ENCODE results near the gene ZDHHC3. TPM values are rescaled to one million over a fixed set of nuclear protein-coding genes. Genes with fewer than 3 reads are reported as not detected.

ZDHHC3 gene
- total RNA-seq, 1 experiment from 2014 or later: 122 TPM

DNA sequence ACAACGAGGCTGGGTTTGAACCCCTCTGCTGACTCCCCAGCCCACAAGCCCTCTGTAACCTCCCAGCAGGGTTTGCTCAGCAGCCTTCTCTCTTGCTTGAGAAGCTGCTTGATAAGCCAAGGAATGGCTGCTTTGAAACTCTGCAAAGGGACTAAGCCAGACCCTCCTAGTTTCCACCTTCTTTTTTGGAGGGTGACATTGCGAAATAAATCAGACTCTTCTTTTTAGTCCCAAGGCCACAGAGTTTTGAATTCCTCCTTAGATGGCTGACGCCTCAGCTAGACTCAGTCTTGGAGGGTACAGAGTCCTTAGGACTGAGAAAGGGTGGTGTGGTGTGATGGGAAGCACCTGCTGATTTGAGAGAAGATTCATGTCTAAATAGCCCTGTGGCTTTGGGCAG is 100.4 kb downstream of the ZDHHC3 start:
- H3K36me3 ChIP-seq (ENCODE audit: low read depth, low read length): no peaks in the 10 kb centered on the region
- no peak overlapping the region for H3K4me3 ChIP-seq (ENCODE audit: low read length)
- CTCF ChIA-PET: no interaction called here
- no TSS peak for BruUV-seq (replicated peaks)
- ATAC-seq (no peak), DNase-seq (no peak)
- no peak overlapping the region for H2AFZ ChIP-seq (ENCODE audit: low read length)
- POLR2A ChIA-PET (ENCODE audit: unreplicated experiment): no interaction called here
- no peaks in the 10 kb centered on the region for H3K9me3 ChIP-seq (ENCODE audit: low read length)
- no peaks in the 10 kb centered on the region for H3K27me3 ChIP-seq (ENCODE audit: low read length)
- no peaks in the 10 kb centered on the region for H3F3A ChIP-seq (ENCODE audit: low read length, unreplicated experiment)
- no peak overlapping the region for H3K9ac ChIP-seq (ENCODE audit: low read length)
- peaks cover 5% of the 10 kb centered on the region for H3K4me1 ChIP-seq (ENCODE audit: insufficient read depth, low read length)
- H3K9me2 ChIP-seq (replicated peaks; ENCODE audit: low read length): no peaks in the 10 kb centered on the region
- intact Hi-C loops (cut with micrococcal nuclease): no loop called here
- H4K20me1 ChIP-seq (ENCODE audit: low read length): no peaks in the 10 kb centered on the region
- H3K4me2 ChIP-seq (ENCODE audit: low read length): no peak overlapping the region
- no peak overlapping the region for H3K27ac ChIP-seq (ENCODE audit: low read length)
- TF ChIP-seq CTCF (conservative IDR thresholded peaks at IDR 0.05; ENCODE audit: low read depth, low read length) (no peak), EZH2 (IDR thresholded peaks at IDR 0.05; ENCODE audit: low read length, unreplicated experiment) (no peak), EZH2phosphoT487 (IDR thresholded peaks at IDR 0.05; ENCODE audit: borderline replicate concordance, low read length) (no peak)
- H3K79me2 ChIP-seq (ENCODE audit: low read length): no peaks in the 10 kb centered on the region

Other genes with a start within 250 kb of the ZDHHC3 start
- not detected in 2 replicates for gene ZNF501, start 246.5 kb downstream of the ZDHHC3 start, total RNA-seq (2014; rRNA removed)
- 16.5 and 20.4 TPM in 2 replicates for gene KIAA1143, start 214.6 kb downstream of the ZDHHC3 start, total RNA-seq (2014; rRNA removed)
- gene KIF15, start 214.4 kb downstream of the ZDHHC3 start, total RNA-seq (2014; rRNA removed): 19.1 and 31.8 TPM in 2 replicates
- gene TMEM42, start 114.3 kb downstream of the ZDHHC3 start, total RNA-seq (2014; rRNA removed): 6.3 and 10.2 TPM in 2 replicates
- 0.46 and 1.2 TPM in 2 replicates for gene TGM4, start 101.6 kb downstream of the ZDHHC3 start, total RNA-seq (2014; rRNA removed)
- gene EXOSC7, start 70 bp upstream of the ZDHHC3 start, total RNA-seq (2014; rRNA removed): 79.8 and 81.5 TPM in 2 replicates
- 1.8 TPM in 1 of 2 replicates, not detected in the other for gene CLEC3B, start 50.1 kb upstream of the ZDHHC3 start, total RNA-seq (2014; rRNA removed)
- 120 and 124 TPM in 2 replicates for gene CDCP1, start 170.2 kb upstream of the ZDHHC3 start, total RNA-seq (2014; rRNA removed)

All from PC-3 (cell line).